SJSA1 (cell line): ENCODE data around the gene RERE. TPM values are rescaled to one million over a fixed set of nuclear protein-coding genes. Genes with fewer than 3 reads are reported as not detected.
A peak's percentile ranks its signal among the peaks of the same experiment; 100 is the strongest.

Experiments used
- DNase-seq, 2 experiments: peaks; one replicate each; pipeline ENCODE4 v3.0.0-alpha.2; 2015 to 2020; ENCODE audit warnings: low spot score in 2 of 2, low read depth in 1 of 2
- H3K27ac ChIP-seq: fragments of 250-450 bp; sonication (Bioruptor Pico); 2 replicates; pipeline ENCODE4 v1.5.1; 2020; ENCODE audit warnings: mild to moderate bottlenecking, moderate library complexity
- H3K27me3 ChIP-seq: fragments of 250-450 bp; sonication (Bioruptor Pico); replicated peaks from 2 replicates; pipeline ENCODE4 v1.5.1; 2020; ENCODE audit warnings: mild to moderate bottlenecking, moderate library complexity
- H3K36me3 ChIP-seq: fragments of 250-450 bp; sonication (Bioruptor Pico); 2 replicates; pipeline ENCODE4 v1.5.1; 2020; ENCODE audit warnings: mild to moderate bottlenecking
- H3K4me1 ChIP-seq: fragments of 250-450 bp; sonication (Bioruptor Pico); replicated peaks from 2 replicates; pipeline ENCODE4 v1.6.1; 2021; ENCODE audit warnings: mild to moderate bottlenecking
- H3K4me3 ChIP-seq: fragments of 250-450 bp; sonication (Bioruptor Pico); 2 replicates; pipeline ENCODE4 v1.5.1; 2020; ENCODE audit warnings: mild to moderate bottlenecking
- H3K9me3 ChIP-seq: fragments of 250-450 bp; sonication (Bioruptor Pico); replicated peaks from 2 replicates; pipeline ENCODE4 v1.5.1; 2020; ENCODE audit warnings: mild to moderate bottlenecking
- total RNA-seq: library from RNA; depleted of rRNA; stranded (reverse); fragments of >200 nt; shearing (Covaris generic); gene quantifications from 2 replicates; pipeline ENCODE4 v1.2.3, GENCODE V29; 2014; rRNA removed

The RERE gene
- 15.7 and 25.4 TPM in 2 replicates for total RNA-seq

DNA sequence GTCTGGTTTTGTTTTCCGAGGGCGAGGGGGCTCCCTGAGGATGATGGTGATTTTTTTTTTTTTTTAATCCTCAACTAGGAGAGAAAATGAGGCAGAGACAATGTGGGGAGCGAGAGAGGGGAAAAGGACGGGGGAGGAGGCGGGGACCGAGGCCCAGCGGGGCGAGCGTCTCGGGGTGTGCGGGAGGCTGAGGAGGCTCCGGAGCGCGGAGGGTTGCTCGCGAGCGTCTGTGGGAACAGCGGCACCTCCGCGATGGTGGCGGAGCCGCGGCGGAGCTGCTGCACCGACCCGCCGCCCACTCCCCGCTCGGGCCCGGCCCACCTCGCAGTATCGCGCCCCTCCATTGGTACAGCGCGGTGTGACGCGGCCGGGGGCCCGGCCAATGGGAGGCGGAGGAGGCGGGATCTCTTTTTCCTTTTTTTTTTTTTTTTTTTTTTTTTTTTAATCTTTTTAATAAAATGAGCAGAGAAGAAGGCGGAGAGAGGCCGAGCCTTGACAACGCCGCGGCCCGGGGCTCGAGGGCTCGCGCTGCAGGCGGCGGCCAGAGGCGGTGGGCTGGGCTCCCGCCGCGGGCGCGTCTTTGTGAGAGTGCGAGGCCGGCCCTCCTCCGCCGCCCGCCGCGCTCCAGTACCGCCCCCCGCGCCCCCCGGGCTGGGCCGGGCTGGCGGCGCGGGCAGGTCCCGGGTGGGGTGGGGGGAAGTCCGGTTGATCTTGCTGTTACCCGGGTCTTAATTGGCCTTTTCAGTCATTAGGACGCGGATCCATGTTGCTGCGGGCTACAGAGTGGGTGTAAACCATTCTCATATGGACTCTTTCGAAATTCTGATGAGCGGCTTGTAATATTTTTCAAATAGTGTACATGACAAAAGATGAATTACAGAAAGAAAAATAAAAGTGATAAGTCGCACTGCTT lies at the start of gene RERE:
RERE (minus strand) TSS at position 229 of the 913 bp plus-strand sequence.
- peak; percentile 92 to 97 for DNase-seq

DNA sequence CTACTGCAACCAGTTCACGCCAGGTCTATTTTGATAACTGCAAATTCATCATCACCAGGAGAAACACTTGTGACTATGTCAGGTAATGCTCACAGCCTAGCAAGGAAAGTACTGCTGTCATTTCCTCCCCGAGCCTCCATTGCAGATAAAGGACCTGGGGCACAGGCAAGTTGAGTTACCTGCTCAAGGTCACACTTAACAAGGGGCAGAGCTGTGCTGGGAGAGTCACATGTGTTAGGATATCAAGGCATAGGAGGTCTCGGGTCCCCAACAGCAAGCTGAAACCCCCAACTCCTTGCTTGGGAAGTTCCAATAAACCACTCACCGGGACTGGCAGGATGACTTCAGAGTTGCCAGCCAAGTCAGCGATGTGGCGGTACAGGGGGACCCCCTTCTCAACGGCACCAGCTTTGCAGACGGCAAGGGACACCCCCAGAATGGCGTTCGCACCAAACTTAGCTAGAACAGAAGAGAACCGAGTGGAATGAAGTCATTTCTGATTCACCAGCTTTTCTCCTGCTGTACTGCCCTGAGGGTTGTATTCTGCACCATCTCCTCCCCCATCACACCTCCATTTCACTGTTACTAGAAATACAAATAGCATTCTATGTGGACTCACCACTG lies 49.5 kb upstream of the RERE start:
- Histone ChIP-seq H3K27me3 (no peaks in the 10 kb centered on the region), H3K4me1 (peaks cover 5% of the 10 kb centered on the region; the same call in 1 of the 2 replicates), H3K36me3 (peaks cover 100% of the 10 kb centered on the region), H3K9me3 (no peaks in the 10 kb centered on the region), H3K4me3 (no peak overlapping the region), H3K27ac (no peak overlapping the region)
- no peak for DNase-seq

More for the DNA sequence above, at the start of gene RERE:
- Histone ChIP-seq H3K4me1 (peaks cover 66% of the 10 kb centered on the region), H3K27ac (peak within 1 kb of the TSS; percentile 74), H3K27me3 (no peaks in the 10 kb centered on the region), H3K9me3 (no peaks in the 10 kb centered on the region), H3K4me3 (peak within 1 kb of the TSS; percentile 58), H3K36me3 (no peaks in the 10 kb centered on the region)

DNA sequence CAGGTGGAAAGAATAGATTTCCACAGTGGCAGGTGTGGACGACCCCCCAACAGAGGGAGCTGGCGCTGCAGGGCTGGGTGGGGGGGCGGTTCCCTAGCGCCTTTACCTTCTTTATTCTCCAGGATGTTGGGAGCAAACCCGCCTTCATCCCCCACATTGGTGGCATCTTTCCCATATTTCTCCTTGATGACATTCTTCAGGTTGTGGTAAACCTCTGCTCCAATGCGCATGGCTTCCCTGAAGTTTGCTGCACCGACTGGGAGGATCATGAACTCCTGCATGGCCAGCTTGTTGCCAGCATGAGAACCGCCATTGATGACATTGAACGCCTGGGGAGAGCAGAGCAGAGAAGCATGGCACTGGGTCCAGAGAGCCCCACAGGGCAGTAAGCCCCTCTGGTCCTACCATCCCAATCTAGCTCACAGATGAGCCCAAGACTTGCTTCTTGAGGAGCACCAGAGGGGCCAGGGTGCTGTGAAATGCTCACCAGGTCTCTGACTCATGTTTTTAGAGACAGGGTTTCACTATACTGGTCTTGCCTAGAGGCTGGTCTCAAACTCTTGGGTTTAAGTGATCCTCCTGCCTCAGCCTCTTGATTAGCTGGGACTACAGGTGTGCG lies 48.8 kb upstream of the RERE start:
- Histone ChIP-seq H3K36me3 (peaks cover 100% of the 10 kb centered on the region), H3K27me3 (no peaks in the 10 kb centered on the region)
- DNase-seq = no peak

DNA sequence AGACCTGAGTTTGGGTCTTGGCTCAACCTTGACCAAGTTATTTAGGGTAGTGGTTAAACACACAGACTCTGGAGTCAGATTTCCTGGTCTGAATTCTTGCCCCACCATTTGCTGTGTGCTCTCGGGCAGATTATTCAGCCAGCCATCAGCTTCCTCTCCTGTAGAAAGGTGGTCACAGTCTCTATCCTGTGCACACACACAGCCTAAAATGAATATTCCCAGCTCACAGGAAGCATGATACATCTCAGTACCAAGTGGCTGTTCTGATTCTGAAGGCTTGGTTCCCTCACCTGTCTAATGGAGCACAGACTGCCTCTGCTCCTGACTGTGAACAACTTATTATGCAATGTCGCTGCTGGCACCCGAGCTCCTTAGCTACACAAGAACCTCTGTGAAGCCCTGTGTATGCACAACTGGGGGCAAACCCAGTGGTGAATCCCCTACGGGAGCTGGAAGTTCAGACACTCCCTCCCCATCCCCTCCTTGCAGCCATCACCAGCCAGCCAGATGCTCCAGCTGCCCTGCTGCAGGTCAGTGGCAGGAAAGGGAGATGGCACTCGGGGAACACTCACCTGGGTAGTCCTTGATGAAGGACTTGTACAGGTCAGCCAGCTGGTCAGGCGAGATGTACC lies 47.4 kb upstream of the RERE start:
- Histone ChIP-seq H3K4me3 (no peak overlapping the region), H3K9me3 (no peaks in the 10 kb centered on the region), H3K4me1 (peaks cover 14% of the 10 kb centered on the region), H3K27me3 (no peaks in the 10 kb centered on the region), H3K27ac (no peak overlapping the region), H3K36me3 (peaks cover 100% of the 10 kb centered on the region)
- DNase-seq = no peak

More for the DNA sequence above, 48.8 kb upstream of the RERE start:
- Histone ChIP-seq H3K27ac (no peak overlapping the region), H3K4me3 (no peak overlapping the region), H3K4me1 (no peaks in the 10 kb centered on the region), H3K9me3 (no peaks in the 10 kb centered on the region)

DNA sequence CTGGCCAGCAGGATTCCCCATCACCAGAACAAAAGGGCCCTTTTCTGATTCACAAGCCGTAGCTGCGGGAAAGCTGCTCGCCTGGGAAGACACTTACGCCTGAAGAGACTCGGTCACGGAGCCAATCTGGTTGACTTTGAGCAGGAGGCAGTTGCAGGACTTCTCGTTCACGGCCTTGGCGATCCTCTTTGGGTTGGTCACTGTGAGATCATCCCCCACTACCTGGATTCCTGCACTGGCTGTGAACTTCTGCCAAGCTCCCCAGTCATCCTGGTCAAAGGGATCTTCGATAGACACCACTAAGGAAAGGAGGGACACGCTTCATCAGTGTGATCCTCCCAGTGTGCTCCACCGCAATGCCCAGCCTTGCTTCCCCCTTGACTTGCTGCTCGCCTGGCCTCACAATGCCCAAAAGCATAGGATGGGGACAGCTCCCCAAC lies 46.4 kb upstream of the RERE start:
- H3K36me3 ChIP-seq = peaks cover 100% of the 10 kb centered on the region
- H3K9me3 ChIP-seq = no peaks in the 10 kb centered on the region
- H3K4me3 ChIP-seq = no peak overlapping the region
- H3K27ac ChIP-seq = no peak overlapping the region
- DNase-seq = no peak
- H3K27me3 ChIP-seq = no peaks in the 10 kb centered on the region
- peaks cover 24% of the 10 kb centered on the region for H3K4me1 ChIP-seq

DNA sequence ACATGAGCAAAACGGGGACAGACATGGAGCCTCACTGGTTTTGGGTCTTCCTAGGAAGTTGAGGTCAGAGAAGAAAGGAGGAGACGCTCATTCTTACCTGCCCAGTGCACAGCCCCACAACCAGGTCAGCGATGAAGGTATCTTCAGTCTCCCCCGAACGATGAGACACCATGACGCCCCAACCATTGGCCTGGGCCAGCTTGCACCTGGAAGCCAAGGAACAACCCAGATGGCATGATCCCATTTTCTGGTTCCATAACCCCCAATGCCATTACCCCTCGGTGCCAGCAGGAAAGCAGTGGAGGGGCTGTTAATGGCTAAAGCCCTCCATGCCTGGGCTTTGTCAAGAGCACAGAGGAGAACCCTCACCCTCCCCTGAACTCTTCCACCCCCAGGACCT lies 45.7 kb upstream of the RERE start:
- Histone ChIP-seq H3K4me1 (peaks cover 31% of the 10 kb centered on the region), H3K36me3 (peaks cover 100% of the 10 kb centered on the region), H3K4me3 (no peak overlapping the region), H3K27ac (no peak overlapping the region), H3K9me3 (no peaks in the 10 kb centered on the region), H3K27me3 (no peaks in the 10 kb centered on the region)
- DNase-seq = no peak

DNA sequence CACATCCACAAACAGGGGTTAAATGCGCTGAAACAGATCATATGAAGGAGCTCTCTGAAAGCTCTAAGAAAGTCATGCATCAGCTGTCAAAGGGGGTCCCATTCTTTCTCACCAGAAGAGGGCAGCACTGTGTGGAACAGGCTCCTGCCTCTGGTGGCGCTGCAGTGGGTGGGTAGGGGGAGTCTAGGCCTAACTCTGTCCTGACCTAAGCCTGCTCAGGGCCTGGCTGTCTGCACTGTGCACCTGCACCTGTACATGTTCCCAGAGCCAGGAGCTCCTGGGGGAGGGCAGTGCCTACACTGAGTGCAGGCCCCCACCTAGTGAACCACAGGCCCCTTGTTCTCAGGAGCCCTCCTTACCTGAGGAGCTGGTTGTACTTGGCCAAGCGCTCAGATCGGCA lies 45.1 kb upstream of the RERE start:
- Histone ChIP-seq H3K27me3 (no peaks in the 10 kb centered on the region), H3K4me3 (no peak overlapping the region), H3K9me3 (no peaks in the 10 kb centered on the region), H3K36me3 (peaks cover 100% of the 10 kb centered on the region), H3K27ac (no peak overlapping the region), H3K4me1 (peaks cover 37% of the 10 kb centered on the region)
- peak; percentile 41 to 60 for DNase-seq

DNA sequence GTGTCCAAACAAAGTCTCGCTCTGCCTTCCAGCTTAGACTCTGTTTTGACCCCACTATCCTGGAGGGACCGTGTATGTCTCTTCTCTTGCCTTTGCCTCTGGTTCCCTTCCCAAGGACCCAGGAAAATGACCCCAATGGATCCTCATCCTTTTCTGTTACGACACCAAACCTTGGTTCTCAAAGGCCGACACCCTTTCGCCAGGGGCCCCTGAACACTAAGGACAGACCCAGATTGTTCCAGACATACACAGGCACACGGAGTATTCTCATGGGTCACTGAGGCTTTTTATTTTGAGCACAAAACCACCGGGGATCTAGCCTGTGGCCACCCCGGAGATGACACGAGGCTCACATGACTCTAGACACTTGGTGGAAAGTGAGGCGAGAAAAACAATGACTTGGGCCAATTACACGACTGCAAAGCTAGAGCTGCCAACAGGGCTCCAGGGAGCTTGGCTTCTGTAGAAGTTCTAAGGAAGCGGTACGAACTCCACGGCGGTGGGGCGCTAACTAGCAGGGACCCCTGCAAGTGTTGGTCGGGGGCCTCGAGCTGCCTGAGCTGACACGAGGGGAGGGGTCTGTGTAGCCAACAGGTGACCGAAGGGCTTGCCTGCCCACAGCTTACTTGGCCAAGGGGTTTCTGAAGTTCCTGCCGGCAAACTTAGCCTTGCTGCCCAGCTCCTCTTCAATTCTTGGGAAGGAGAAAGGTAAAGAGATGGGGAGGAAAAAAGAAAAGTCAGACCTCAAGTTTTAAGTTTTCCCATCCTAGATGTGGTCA lies 43.5 kb upstream of the RERE start:
- Histone ChIP-seq H3K4me1 (peaks cover 37% of the 10 kb centered on the region), H3K36me3 (peaks cover 100% of the 10 kb centered on the region), H3K27ac (no peak overlapping the region), H3K4me3 (no peak overlapping the region), H3K27me3 (no peaks in the 10 kb centered on the region), H3K9me3 (no peaks in the 10 kb centered on the region)
- DNase-seq = no peak

DNA sequence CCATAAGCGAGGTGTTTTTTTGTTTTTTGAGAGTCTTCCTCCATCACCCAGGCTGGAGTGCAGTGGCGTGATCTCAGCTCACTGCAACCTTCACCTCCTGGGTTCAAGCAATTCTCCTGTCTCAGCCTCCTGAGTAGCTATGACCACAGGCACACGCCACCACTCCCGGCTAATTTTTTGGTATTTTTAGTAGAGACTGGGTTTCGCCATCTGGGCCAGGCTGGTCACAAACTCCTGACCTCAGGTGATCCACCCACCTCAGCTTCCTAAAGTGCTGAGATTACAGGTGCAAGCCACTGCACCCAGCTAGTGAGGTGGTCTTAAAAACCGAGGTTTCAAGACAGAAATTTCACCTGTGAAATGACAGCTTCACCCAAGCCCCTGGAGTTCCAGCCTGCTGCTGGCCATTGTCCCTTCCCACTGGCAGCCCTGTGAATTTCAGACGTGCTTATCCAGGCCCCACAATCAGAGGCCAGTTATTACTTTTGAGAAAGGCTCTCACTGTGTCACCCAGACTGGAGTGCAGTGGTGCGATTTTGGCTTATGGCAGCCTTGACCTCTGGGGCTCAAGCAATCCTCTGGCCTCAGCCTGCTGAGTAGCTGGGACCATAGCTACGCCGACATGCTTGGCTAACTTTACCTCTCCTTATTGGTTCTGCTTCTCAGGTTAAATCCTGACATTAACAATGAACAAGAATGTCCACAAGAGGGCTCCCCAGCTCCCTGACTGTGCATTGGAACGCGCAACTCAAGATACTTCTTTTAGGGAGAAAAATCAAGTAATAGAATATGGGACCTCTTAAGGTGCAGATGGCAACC lies 41.7 kb upstream of the RERE start:
- Histone ChIP-seq H3K27me3 (no peaks in the 10 kb centered on the region), H3K4me3 (no peak overlapping the region), H3K4me1 (peaks cover 37% of the 10 kb centered on the region), H3K36me3 (peaks cover 83% of the 10 kb centered on the region), H3K27ac (peak overlapping the region; percentile 25; the same call in 1 of the 2 replicates), H3K9me3 (no peaks in the 10 kb centered on the region)
- DNase-seq = peak in 1 of 2 experiments; percentile 58

DNA sequence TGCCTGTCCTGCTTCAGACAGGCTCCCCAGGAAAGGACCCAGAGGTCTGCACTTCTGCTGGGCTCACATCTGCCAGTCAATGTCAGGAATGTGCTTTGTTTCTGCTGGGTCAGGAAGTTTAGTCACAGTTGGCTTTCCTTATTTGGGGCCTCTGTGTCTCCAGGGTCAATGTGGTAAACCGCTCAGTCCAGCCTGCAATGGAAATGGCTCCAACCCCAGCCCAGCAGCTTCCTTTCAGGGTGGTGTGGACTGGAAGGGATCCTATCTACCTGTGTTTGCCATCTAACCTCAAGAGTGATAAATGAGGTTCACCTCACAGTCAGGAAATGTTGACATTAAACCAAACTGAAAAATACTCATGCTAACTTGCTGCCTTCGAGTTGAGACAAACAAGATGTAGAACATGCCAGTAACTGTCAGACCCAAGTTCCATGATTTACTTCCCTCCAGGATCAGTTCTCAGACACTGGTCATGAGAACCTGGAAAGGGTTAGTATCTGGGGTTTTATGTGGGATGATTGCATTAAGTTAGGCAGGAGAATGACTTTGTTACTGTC lies 40.8 kb upstream of the RERE start:
- Histone ChIP-seq H3K9me3 (no peaks in the 10 kb centered on the region), H3K4me3 (no peak overlapping the region), H3K27ac (peak overlapping the region; percentile 25; the same call in 1 of the 2 replicates), H3K4me1 (peaks cover 37% of the 10 kb centered on the region), H3K27me3 (no peaks in the 10 kb centered on the region), H3K36me3 (peaks cover 74% of the 10 kb centered on the region)
- peak; percentile 73 to 75 for DNase-seq

DNA sequence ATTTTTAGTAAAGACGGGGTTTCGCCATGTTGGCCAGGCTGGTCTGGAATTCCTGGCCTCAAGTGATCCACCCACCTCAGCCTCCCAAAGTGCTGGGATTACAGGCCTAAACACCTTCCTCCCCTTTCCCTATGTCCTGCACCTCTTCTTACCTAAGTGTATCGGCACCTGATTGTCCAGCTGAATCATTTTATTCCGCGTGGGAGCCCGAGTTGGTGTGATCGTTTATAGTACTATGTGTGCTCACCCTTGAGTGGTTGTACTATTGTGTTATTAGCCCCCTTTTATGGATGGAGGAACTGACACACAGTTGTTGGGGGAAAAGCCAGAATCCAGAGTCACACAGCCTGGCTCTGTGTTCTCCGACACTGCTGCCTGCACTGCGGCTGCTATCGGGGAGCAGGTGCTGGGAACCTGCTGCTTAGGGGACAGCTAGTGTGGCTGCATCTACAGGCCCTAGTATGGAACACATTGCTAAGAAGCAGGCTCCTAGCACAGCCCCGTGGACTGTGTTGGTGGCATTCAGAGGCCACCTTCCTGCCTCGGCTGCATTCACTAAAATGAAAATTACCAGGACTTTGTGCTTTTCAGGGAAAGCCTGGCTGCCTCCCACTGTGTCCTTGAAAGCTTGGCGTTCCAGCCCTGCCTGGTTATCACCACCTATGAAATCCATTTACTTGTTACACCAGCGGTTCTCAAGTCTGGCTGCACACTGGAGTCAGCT lies 39.4 kb upstream of the RERE start:
- Histone ChIP-seq H3K4me3 (no peak overlapping the region), H3K27ac (no peak overlapping the region), H3K9me3 (no peaks in the 10 kb centered on the region), H3K27me3 (no peaks in the 10 kb centered on the region), H3K36me3 (peaks cover 61% of the 10 kb centered on the region), H3K4me1 (peaks cover 37% of the 10 kb centered on the region)
- DNase-seq = no peak
